ENCODE measurements around the gene LRRC27. TPM values are rescaled to one million over a fixed set of nuclear protein-coding genes. Genes with fewer than 3 reads are reported as not detected.

LRRC27 gene
- total RNA-seq, 1 experiment from 2014 or later = 4.1 TPM

DNA sequence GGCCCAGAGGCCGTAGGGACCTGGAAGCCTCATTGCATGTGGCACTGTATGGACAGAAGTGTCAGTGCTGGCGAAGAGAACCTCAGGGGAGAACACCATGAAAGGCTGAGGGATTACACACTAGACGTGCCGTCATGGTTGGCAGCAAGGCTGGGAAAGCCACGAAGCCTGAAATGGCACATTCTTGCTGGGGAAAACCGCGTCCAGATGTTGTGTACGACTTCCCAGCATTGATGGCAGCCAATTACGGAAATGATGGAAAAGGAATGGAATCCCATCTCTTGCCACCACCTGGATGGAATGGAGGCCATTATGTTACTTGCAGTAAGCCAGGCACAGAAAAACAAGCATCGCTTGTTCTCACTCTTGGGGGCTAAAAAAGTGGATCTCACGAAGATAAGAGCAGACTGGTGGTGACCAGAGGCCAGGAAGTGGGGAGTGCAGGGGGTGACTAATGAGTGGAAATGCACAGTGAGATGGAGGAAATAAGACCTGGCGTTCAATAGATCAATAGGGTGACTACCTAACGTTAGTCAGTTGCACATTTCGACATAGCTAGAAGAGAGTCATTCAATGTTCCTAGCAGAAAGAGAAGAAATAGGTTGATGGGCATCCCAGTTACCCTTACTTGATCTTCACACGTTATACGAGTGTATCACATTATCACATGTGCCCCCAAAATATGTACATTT, 50.4 kb downstream of the LRRC27 start:
- H4K20me1 ChIP-seq (ENCODE audit: insufficient read depth) = no peaks in the 10 kb centered on the region
- H3K4me1 ChIP-seq (ENCODE audit: control insufficient read depth in 1 of 2, insufficient read depth in 2 of 2, low read length in 2 of 2) = no peaks in the 10 kb centered on the region
- DNase-seq (ENCODE audit: low read depth, low spot score) (no peak), ATAC-seq (no peak)
- no peaks in the 10 kb centered on the region for H3K9me3 ChIP-seq (ENCODE audit: control insufficient read depth in 1 of 2, insufficient read depth in 1 of 2, low read depth in 1 of 2, low read length in 2 of 2)
- intact Hi-C loops (cut with micrococcal nuclease) = loop anchor here (5.0 kb wide), 1 partner anchor 255 kb away; no protein-coding TSS in a partner anchor
- ChIA-PET RAD21 (ENCODE audit: low non-redundant PET in 1 of 2, low total read pairs in 2 of 2, uncharacterized antibody in 2 of 2, unreplicated experiment in 2 of 2) (no interaction called here), POLR2A (no interaction called here), CTCF (no interaction called here)
- H3K36me3 ChIP-seq (ENCODE audit: control insufficient read depth in 1 of 2, insufficient read depth in 2 of 2, low read length in 2 of 2) = no peaks in the 10 kb centered on the region
- no peak overlapping the region for H3K27ac ChIP-seq (ENCODE audit: low read depth, low read length)
- no peaks in the 10 kb centered on the region for H3K27me3 ChIP-seq (ENCODE audit: insufficient read depth, low read length)
- no peaks in the 10 kb centered on the region for H3K9me2 ChIP-seq (ENCODE audit: insufficient read depth)
- no peak overlapping the region for H2AFZ ChIP-seq (ENCODE audit: low read depth, low read length, poor library complexity, severe bottlenecking)
- H3K9ac ChIP-seq (ENCODE audit: low read length) = no peak overlapping the region
- no TSS peak for BruUV-seq (replicated peaks)
- TF ChIP-seq SP1 (IDR thresholded peaks at IDR 0.05; ENCODE audit: low read depth) (no peak), JUND (IDR thresholded peaks at IDR 0.05) (no peak), EGR1 (IDR thresholded peaks at IDR 0.05; ENCODE audit: low read depth) (no peak), SRF (IDR thresholded peaks at IDR 0.05; ENCODE audit: low read depth) (no peak)
- H3K79me2 ChIP-seq (ENCODE audit: insufficient read depth, low read length) = no peaks in the 10 kb centered on the region
- H3K4me3 ChIP-seq (replicated peaks in 1 of 2; ENCODE audit: low read depth in 1 of 2, low read length in 2 of 2) = no peak overlapping the region
- H3K4me2 ChIP-seq (ENCODE audit: low read length) = no peak overlapping the region

DNA sequence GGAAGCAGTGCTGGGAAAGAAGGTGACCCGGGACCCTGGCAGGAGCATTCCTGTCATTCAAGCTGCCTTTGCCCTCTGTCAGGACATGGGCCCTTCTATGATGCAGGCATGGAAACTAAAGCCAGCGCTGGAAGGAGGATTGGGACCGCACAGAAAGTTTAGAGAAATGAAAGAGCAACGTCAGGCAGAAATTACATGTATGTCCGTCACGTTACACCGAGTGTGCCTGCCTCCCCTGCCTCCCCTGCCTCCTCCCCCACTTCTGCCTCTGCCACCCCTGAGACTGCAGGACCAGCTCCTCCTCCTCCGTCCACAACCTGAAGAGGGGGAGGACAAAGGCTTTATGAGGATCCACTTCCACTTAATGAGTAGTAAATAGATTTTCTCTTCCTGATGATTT, 51.1 kb downstream of the LRRC27 start:
- H3K4me3 ChIP-seq (replicated peaks in 1 of 2; ENCODE audit: low read depth in 1 of 2, low read length in 2 of 2) = no peak overlapping the region
- H4K20me1 ChIP-seq (ENCODE audit: insufficient read depth) = no peaks in the 10 kb centered on the region
- DNase-seq (ENCODE audit: low read depth, low spot score) = no peak
- no peak overlapping the region for H3K9ac ChIP-seq (ENCODE audit: low read length)
- H2AFZ ChIP-seq (ENCODE audit: low read depth, low read length, poor library complexity, severe bottlenecking) = no peak overlapping the region
- ChIA-PET CTCF (no interaction called here), POLR2A (no interaction called here), RAD21 (ENCODE audit: low non-redundant PET in 1 of 2, low total read pairs in 2 of 2, uncharacterized antibody in 2 of 2, unreplicated experiment in 2 of 2) (no interaction called here)
- no peaks in the 10 kb centered on the region for H3K9me3 ChIP-seq (ENCODE audit: control insufficient read depth in 1 of 2, insufficient read depth in 1 of 2, low read depth in 1 of 2, low read length in 2 of 2)
- peaks cover 0 to 5% of the 10 kb centered on the region in 2 experiments; a peak in 1 of 4 replicates for H3K4me1 ChIP-seq (ENCODE audit: control insufficient read depth in 1 of 2, insufficient read depth in 2 of 2, low read length in 2 of 2)
- no TSS peak for BruUV-seq (replicated peaks)
- H3K36me3 ChIP-seq (ENCODE audit: control insufficient read depth in 1 of 2, insufficient read depth in 2 of 2, low read length in 2 of 2) = no peaks in the 10 kb centered on the region
- ATAC-seq = no peak
- TF ChIP-seq, protein P1, sequence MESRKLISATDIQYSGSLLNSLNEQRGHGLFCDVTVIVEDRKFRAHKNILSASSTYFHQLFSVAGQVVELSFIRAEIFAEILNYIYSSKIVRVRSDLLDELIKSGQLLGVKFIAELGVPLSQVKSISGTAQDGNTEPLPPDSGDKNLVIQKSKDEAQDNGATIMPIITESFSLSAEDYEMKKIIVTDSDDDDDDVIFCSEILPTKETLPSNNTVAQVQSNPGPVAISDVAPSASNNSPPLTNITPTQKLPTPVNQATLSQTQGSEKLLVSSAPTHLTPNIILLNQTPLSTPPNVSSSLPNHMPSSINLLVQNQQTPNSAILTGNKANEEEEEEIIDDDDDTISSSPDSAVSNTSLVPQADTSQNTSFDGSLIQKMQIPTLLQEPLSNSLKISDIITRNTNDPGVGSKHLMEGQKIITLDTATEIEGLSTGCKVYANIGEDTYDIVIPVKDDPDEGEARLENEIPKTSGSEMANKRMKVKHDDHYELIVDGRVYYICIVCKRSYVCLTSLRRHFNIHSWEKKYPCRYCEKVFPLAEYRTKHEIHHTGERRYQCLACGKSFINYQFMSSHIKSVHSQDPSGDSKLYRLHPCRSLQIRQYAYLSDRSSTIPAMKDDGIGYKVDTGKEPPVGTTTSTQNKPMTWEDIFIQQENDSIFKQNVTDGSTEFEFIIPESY (IDR thresholded peaks at IDR 0.05; ENCODE audit: extremely low read depth, insufficient replicate concordance, low read length) = no peak
- TF ChIP-seq EZH2phosphoT487 (IDR thresholded peaks at IDR 0.05; ENCODE audit: borderline replicate concordance) = no peak
- no peak for TF ChIP-seq RAD21 (IDR thresholded peaks at IDR 0.05; ENCODE audit: low read depth)
- no peaks in the 10 kb centered on the region for H3K79me2 ChIP-seq (ENCODE audit: insufficient read depth, low read length)
- H3K27ac ChIP-seq (ENCODE audit: low read depth, low read length) = no peak overlapping the region
- no peaks in the 10 kb centered on the region for H3K27me3 ChIP-seq (ENCODE audit: insufficient read depth, low read length)
- H3K9me2 ChIP-seq (ENCODE audit: insufficient read depth) = no peaks in the 10 kb centered on the region
- H3K4me2 ChIP-seq (ENCODE audit: low read length) = no peak overlapping the region
- intact Hi-C loops (cut with micrococcal nuclease) = loop anchor here (5.0 kb wide), 1 partner anchor 254 kb away; no protein-coding TSS in a partner anchor
